Embryonic facial prominence (tissue), 1 donor: Measurements from ENCODE around the gene PLCB1.

Experiments
- DNase-seq: peaks from one replicate; pipeline ENCODE4 v3.0.0-alpha.2; 2016; ENCODE audit errors: extremely low spot score

The PLCB1 gene

DNA sequence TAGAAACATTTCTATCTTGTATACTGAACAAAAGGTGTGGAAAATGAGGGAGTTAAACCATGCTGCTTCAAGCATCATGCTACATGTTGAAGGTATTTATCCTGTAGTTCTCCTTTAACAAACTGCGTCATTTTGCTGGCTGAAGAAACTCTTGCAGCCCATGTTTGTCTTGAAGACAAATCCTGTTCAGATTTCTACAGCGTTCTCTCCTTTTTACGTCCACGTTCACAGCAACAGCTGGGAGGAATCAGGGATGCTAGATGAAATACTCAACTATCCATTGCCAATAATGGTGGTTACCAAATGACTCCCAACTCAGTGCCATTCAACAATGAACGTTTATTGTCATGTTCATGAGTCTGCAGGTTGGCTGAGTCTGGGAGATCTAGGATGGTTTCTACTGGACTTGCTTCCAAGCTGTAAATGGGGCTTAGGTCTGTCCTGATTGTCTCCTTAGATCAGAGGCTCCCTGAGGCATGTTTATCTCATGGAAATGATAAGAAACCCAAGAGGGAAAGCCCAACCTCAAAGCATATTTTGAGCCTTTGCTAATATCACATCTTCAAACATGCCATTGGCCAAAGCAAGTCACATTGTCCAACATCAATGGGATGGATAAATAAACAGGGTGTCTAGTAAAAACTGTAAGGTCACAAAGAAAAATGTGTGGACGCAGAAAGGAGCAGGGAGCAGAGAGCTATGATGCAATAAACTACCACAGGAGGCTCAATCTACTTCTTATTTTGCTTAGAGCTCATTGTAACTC is 2.7 kb upstream of the PLCB1 start:
- no peak for DNase-seq

DNA sequence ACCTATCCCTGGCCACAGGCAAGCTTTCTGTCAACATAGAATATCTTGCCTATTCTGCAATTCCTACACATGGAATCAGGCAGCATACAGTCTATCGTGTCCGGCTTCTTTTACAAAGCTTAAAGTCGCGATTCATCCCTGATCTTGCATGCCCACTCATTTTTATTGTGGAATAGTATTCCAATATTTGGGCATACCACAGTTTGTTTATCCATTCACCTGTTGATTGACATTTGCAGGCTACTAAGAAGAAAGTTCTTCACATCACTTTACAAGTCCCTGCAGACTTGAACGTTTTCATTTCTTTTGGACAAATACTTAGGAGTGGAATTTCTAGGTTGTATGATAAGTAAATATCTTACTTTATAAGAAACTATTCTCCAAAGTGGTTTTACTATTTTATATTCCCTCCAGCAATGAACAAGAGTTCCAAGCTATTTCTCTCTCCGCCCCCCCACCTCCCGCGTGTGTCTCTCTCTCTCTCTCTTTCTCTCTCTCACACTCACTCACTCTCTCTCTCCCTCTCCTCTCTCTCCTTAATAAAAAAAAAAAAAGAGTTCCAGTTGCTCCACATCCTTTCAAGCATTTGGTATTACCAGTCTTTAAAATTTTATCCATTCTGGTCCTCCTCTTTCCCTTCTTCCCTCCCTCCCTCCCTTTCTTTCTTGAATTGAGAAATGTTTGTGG is 1.1 kb upstream of the PLCB1 start:
- no peak for DNase-seq

DNA sequence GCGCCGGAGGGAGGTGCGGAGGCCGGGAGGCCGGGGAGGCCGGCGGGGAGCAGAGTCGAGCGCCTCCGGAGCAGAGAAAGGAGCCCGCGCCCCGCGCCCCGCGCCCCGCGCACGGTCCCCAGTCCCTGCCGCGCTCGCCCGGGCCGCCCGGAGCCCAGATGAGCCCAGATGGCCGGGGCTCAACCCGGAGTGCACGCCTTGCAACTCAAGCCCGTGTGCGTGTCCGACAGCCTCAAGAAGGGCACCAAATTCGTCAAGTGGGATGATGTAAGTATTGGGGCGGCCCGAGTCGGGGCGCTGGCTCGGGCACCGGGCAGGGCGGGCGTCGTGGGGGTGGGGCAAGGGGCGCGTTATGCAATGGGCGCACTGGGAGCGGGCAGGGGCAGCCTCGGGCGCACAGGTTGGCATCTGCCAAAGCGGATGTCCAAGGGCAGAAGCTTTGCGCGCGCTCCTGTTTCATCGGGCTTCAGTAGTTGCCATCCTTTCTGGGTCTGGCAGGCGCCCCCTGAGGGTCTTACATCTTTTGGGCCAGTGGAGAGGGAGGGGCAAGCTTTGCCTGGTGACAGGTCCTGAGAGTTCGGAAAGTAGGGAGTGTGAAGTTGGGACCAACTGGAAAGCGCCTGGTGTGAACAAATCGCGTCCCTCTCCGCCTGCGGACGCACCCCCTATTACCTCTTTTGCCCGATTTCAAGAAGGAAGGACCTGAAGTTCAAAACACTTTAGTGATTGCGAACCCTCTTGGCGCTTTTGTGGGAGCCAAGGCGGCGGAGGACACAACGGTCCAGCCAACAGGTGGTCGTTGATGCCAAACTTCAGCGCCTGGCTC is 631 bp downstream of the PLCB1 start:
- DNase-seq, result no peak

DNA sequence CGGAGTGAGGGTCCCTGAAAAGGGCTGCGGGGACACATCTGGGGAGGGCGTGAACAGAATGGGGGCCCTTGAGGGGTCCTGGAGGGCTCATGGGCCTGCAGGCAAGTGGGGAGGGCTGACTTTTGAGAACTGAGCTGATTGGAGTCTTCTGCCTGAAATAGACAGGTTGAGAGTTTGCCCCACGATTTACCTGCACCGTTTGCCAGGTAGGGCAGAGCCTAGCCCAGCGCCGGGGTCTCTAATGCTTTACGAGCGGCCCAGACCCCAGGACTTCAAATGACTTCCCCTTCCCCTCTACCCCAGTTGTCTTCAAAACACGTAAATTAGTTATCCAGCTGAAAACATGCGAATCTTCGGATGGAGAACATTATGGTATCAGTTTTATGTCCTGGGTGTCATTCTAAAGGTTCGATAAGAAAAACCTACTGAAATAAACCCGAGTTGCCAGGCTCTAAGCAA is 1.3 kb downstream of the PLCB1 start:
- peak; percentile 34 for DNase-seq

DNA sequence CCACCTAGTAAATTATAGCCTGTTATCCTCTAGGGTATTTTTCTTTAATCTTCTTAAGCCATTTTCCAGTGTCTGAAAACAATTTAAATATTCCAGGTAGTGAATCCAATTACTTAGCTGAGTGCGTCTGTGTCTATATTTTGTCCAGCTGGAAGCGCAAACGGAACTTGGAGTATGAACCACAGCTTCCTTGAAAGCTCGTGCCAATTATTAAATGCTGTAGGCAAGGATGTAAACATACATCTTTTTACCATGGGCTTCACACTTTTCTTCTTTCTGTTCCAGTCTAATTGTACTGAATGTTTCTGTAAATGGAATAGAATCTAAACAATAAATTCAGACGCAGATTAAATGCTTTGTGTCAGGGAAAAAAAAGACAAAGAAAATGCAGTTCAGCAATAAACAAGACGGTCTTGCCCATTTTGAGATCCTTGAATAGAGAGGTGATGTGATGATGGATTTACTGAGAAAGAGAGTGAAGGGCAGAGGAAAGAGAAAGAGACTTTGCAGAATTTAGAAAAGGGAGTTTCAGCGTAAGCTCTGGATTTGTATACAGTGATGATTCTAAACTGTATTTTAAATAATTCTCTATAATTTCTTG is 1.9 kb downstream of the PLCB1 start:
- DNase-seq, result no peak

DNA sequence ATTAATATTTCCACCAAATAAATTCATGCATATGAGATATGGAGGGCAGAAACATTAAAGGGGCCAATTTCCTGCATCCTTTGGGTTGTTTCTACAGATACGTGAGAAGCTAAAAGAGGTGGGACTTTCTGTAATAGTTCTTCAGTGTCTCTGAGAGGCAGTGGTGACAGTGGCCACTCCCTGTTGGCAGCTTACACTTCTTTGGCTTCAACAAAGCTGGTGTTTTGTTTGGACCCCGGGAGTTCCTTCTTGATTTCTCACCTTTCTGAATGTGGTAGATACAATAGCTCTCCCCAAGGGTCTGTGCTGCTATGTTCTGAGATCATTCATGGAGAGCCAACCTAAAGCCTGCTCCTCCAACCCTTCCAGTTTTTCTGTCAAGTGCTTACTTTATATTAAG is 7.8 kb downstream of the PLCB1 start:
- DNase-seq, result no peak

DNA sequence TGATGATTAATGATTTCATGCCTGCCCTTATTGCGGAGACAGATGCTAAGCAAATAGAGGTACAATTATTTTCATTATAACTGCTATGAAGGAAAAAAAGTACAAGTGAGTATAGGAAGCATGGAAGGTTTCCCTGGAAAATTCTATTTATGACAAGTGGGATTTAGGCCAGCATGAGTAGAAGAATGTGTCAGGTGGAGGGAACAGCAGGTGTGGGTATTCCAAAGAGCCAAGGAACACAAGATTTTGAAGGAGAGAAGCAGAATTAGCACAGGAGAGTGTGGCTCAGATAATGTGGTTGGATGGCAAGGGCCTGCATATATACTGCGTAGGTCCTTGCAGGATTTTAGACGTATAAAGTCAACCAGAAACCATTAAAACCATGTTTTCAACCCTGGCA is 11.4 kb downstream of the PLCB1 start:
- no peak for DNase-seq

DNA sequence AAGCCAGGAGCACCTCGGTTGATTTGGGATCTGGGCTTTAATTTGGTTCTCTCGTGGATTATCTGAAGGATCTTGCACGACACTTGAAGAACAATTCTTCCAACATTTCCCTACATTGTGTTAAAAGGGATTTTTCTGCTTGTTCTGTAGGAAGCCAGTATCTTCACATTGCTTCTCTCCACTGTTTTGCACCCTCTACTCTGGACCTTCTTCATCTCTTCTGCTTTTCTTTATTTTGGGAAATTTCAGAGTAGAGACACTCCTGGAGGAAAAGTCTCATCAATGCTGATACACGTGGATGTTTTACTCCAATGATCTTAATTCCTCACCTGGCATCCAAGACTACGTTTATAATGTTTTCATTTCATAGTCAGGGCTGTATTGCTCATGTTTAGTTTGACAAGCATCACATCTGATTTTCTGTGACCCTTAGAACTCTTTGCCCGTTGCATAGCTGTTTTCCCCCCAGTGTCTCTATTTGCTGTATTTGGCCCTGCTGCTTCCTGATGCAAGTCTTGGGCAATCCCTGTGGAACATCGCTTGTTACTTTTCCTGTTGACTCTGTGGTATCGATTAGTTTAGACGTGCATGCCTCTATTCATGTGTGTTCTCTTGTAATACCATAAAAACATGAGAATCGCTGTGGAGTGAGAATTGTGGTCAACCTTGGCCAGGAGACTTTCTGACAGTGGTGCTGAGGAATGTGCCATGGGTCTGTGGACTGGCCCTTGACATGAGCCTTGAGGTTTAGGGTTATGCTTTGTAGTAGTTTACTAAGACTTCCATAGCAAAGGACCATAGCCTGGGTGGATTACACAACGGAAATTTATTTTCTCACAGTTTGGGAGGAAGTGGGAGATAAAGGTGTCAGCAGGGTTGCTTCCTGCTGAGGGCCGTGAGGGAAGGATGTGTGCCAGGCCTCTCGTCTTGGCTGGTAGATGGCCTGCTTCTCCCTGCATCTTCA is 12.5 kb downstream of the PLCB1 start:
- no peak for DNase-seq

DNA sequence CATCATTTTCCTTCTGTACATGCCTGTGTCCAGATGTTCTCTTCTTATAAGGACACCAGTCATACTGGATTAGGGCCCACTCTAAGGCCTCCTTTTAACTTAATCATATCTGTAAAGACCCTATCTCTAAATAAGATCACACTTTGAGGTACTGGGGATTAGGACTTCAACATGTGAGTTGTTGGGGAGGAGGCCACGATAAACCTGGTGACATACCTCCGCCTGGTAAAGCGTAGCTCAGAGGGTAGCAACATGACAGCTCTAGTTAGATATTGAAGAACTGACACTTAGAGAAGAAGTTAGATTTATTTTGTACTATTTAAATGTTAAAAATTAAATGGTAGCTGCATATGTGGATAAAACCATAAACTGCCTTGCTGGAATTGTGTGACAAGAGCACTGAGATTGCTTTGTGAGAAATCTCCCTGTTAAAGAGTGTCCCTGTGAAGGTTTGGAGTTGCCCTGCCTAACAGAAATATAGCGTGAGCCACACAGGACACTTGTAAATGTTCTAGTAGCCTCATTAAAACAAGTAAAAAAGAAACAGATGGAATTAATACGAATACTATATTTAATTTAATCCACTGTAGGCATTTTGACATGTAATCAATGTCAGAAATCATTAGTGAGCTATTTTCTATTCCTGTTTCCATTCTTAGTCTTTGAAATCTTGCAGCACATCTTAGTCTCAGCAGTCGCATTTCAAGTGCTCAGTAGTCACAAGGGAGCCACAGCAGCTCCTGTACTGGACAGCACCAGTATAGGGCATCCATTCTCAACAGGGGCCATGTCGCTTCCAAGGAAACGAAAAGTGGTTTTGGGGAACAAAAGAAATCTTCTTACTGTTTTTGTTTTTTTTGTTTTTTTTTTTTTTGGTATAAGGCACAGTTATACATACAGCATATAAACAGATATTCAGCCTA is 13.4 kb downstream of the PLCB1 start:
- DNase-seq, result no peak

DNA sequence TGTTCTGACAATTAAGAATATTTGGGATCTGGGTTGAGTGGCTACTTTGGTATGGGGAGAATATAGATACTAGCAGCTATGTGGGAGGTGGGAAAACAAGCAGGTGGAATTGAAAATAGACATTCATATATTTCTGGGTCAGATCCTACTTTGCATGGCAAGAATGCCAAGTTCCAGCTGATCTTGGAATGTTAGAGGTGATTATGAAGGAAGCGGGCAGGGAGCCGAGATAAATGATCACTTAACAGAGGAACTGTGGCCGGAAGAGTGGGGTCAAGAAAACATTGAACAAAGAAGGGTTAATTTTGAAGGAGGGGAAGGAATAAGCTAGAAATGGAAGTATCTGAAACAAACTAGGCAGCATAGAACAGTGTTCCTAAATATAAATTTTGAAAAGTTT is 15.4 kb downstream of the PLCB1 start:
- no peak for DNase-seq

DNA sequence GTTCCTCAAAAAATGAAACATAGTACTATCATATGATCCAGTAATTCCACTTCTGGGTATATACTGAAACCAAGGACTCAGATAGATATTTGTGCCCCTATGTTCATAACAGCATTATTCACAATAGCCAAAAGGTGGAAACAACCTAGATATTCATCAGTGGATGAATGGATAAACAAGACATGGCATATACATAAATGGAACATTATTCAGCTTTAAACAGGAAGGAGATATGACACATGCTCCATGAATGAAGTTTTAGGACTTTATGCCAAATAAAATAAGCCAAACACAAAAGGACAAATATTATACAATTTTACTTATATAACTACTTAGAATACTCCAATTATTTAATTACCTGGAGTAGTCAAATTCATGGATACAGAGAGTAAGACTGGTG is 16.4 kb downstream of the PLCB1 start:
- DNase-seq, result no peak

DNA sequence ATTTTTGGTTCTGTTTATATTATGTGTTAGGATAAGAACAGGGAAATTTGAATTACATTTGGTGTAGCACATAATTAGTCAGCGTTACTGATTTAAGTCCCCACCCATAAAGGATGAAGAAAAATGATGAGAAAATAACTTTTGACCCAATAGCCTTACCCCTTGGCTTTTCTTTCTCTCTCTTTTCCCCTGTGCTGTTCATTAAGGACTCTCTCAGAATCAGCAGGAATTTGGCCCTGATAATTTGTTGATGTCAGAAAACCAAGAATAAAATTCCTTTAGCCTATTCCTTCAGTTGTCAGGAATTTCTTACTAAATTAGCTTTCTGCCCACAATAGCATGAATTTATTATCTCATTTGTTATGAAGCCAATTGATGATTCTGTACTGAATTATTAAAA is 18.5 kb downstream of the PLCB1 start:
- no peak for DNase-seq

DNA sequence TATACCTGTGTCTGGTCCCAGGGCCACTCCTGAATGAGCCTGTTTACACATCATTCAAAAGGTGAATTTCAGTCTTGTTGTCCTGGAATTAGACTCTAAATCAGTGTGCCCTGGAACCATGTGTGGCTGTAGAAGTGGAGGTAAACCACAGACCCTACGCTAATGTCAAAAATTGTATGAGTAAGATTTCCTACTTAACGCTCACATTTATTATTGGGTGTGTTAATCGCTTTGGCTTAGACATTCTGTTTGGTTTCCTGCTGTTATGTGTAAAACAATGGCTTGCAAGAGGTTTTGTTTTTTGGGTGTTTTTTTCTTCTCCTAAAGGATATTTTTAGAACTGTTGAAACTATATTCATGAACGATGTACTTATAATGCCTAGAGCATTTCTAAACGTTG is 19.3 kb downstream of the PLCB1 start:
- DNase-seq, result no peak

DNA sequence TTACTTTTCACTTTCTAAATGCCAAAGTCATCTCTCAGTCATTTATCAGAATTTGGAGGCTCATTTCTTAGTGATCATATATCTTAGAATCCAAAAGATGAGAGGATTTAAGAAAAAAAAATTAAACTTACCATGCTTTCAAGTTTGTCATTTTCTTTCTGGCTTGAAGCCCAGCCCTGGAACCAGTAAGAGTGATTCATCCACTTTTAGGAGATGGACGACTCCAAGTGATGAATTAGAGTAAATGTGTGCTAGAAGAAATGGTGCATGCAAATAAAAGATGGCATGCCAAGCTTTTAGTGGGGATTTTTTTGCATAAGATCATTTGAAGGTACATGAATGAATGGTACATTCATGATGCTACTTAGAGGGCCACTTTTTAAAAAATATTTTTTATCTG is 20.1 kb downstream of the PLCB1 start:
- DNase-seq, result no peak

DNA sequence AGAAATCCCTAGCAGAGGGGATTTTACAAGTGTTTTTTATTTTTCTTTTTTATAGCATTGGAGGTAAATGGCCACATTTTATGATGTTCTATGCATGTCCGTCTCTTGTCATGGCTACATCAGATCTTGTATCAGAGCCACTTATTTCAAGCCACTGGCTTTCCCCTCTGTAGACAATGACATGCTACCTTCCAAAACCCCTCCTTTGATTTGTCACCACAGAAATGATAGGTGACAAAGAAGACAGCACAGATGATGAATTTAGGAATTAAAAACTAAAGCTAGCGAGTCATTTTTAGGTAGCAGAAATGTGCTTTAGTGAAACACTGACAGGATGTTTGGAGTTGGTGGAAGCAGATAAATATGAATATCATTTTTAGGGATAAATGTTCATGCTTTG is 20.8 kb downstream of the PLCB1 start:
- DNase-seq, result no peak

DNA sequence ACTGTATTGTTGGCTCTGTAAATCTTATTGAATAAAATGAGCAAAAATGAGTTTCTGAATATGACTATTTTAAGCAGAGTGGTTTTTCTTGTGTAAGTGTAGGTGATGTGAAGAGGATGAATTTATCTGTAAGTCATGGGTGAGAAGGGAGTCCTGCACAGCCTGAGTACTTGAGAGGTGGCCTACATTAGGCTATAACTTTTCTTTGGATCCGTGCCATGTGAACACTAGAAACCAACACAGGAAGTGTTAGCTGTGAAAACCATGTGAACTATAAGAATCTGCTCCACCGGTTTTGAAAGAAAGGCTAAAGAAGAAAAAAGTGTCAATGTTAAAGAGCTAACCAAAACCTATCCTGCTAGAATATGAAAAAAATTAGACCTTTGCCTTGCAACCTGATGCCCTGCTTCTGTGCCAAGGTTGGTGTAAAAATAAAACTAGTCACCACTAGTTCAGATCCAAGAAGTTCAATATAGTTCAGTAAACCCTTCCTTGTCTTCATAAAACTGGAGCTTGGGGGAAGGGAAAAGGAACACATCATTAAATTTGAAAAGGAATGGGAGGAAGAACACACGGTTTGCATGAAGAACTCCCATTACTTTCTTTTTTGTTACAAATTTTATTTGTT is 21.3 kb downstream of the PLCB1 start:
- no peak for DNase-seq

DNA sequence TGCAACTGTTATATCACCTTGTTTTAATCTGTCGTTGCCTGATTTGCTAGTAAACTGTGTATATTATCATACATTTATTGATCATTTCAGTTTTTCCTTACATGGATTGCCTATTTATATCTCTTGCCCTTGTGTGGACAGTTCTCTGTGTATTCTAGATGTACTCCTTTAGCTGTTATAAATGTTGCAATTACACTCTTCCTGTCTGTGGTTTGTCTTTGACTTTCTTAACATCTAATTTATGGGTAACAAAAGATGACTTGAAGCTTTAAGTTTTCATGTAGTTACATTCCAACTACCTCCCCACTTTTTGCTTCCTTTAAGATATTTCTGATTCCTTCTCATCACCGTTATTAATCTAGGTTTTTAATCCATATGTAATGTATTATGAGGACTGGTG is 22.6 kb downstream of the PLCB1 start:
- no peak for DNase-seq

DNA sequence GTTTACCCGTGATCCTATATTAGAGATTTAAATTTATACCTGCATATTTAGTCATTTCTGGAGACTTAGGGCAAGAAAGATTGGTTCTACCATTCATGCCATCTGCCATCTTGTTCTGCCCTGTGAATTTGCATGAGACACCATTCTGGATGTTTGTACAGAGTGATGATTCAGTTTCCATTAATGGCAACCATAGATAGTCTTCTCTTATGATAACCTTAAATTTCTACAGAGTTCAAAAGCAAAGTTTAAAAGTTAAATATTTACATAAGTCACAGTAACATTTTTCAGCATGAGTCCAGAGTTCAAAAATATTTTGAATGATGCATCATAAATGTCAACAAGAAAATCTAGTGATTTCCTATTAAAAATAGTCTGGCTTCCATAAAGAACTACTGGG is 23.2 kb downstream of the PLCB1 start:
- no peak for DNase-seq

DNA sequence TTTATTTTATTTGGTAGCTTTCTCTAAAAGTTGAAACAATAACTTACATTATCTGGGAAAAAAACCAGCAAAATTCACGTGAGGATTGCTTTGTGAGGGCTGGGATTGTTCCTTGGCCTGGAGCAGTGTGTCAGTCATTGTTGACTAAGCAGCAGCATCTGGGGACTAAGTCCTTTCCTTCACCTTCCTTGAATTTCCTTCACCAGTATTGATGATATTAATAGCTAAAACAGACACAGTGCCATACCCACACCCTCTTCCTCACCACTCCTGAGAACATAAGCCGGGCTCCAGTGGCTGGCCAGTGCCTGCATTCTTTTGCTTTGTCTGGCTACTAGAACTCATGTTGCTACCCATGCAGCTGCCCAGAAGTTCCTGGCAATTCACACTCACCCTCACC is 23.7 kb downstream of the PLCB1 start:
- no peak for DNase-seq
